Measurements from ENCODE around the gene PGAP6. TPM values are rescaled to one million over a fixed set of nuclear protein-coding genes. Genes with fewer than 3 reads are reported as not detected.

PGAP6 gene
- total and polyA plus RNA-seq, 2 of the 13 experiments (the other 11 are each of a cell fraction or from before 2014, with no cell fraction given), result 52.7 to 136 TPM

DNA sequence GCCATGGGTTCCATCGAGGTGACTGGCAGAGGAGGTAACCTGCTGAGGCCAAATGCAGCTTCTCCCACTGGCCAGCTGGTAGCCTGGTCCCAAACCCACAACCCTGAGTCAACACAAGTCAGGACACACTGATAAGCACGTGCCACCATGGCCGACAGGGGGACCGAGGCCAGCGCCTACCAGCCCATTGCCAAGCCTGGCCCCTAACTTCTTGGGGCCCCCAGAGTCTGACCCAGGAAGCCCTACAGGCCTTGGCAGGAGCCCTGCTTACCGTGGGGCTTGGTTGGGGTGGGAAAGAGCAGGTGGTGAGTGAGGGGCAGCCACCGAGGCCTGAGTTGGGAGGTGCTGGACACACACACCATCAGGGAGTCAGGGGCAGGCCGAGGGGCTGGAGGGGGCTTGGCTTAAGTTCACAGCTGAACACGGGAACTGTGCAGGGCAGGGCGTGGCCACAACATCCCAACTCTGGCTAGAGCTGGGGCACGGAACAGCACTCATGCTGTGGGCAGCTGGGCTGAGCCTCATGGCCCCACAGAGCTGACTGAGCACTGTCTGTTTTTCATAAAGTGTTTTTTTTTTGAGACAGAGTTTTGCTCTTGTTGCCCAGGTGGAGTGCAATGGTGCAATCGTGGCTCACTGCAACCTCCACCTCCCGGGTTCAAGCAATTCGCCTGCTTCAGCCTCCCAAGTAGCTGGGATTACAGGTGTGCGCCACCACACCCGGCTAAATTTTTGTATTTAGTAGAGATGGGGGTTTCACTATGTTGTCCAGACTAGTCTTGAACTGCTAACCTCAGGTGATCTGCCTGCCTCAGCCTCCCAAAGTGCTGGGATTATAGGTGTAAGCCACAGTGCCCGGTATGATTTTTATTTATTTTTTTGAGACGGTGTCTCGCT, 16.9 kb downstream of the PGAP6 start (continued):
- no peak for TF ChIP-seq MED1 (CRISPR knock-in tag; IDR thresholded peaks at IDR 0.05)
- TF ChIP-seq, protein P1, sequence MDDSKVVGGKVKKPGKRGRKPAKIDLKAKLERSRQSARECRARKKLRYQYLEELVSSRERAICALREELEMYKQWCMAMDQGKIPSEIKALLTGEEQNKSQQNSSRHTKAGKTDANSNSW (CRISPR knock-in tag; IDR thresholded peaks at IDR 0.05; ENCODE audit: borderline replicate concordance), result no peak
- peak; percentile 78 for TF ChIP-seq ATF7-NPFF (CRISPR knock-in tag; IDR thresholded peaks at IDR 0.05; ENCODE audit: low read depth)
- no peak for TF ChIP-seq HOXA3 (CRISPR knock-in tag; IDR thresholded peaks at IDR 0.05)
- TF ChIP-seq HIC2 (CRISPR knock-in tag; IDR thresholded peaks at IDR 0.05; ENCODE audit: low read depth), result peak; percentile 24; the same call in 1 of the 2 replicates
- peak; percentile 93 for TF ChIP-seq AGO1 (IDR thresholded peaks at IDR 0.05; ENCODE audit: low read depth, low read length, poor library complexity, severe bottlenecking)
- TF ChIP-seq, protein P2, sequence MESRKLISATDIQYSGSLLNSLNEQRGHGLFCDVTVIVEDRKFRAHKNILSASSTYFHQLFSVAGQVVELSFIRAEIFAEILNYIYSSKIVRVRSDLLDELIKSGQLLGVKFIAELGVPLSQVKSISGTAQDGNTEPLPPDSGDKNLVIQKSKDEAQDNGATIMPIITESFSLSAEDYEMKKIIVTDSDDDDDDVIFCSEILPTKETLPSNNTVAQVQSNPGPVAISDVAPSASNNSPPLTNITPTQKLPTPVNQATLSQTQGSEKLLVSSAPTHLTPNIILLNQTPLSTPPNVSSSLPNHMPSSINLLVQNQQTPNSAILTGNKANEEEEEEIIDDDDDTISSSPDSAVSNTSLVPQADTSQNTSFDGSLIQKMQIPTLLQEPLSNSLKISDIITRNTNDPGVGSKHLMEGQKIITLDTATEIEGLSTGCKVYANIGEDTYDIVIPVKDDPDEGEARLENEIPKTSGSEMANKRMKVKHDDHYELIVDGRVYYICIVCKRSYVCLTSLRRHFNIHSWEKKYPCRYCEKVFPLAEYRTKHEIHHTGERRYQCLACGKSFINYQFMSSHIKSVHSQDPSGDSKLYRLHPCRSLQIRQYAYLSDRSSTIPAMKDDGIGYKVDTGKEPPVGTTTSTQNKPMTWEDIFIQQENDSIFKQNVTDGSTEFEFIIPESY (CRISPR knock-in tag; IDR thresholded peaks at IDR 0.05), result 0 out of 2 replicates have a peak, but pooled peaks have one; percentile 5
- peak; percentile 40; the same call in 1 of the 2 replicates for TF ChIP-seq MTA1 (CRISPR knock-in tag; IDR thresholded peaks at IDR 0.05; ENCODE audit: borderline replicate concordance)
- TF ChIP-seq ZSCAN21 (CRISPR knock-in tag; IDR thresholded peaks at IDR 0.05; ENCODE audit: borderline replicate concordance), result peak; percentile 50; the same call in 1 of the 2 replicates
- peak; percentile 39; the same call in 1 of the 2 replicates for TF ChIP-seq SALL1 (CRISPR knock-in tag; IDR thresholded peaks at IDR 0.05)
- peak; percentile 46; the same call in 1 of the 2 replicates for TF ChIP-seq CSRNP1 (CRISPR knock-in tag; IDR thresholded peaks at IDR 0.05)
- TF ChIP-seq LCORL (IDR thresholded peaks at IDR 0.05), result no peak
- TF ChIP-seq LCORL (CRISPR knock-in tag; IDR thresholded peaks at IDR 0.05), result 0 out of 2 replicates have a peak, but pooled peaks have one; percentile 19
- TF ChIP-seq TEAD3 (CRISPR knock-in tag; optimal IDR thresholded peaks at IDR 0.05; ENCODE audit: borderline replicate concordance), result peak; percentile 23
- TF ChIP-seq KDM4B (CRISPR knock-in tag; IDR thresholded peaks at IDR 0.05), result no peak
- TF ChIP-seq GFI1 (CRISPR knock-in tag; IDR thresholded peaks at IDR 0.05; ENCODE audit: borderline replicate concordance), result no peak; the same call in 1 of the 2 replicates
- no peak for TF ChIP-seq TGIF2 (CRISPR knock-in tag; IDR thresholded peaks at IDR 0.05)
- peak; percentile 52; the same call in 1 of the 2 replicates for TF ChIP-seq ZNF280B (CRISPR knock-in tag; IDR thresholded peaks at IDR 0.05; ENCODE audit: borderline replicate concordance)
- TF ChIP-seq ZFP36 (IDR thresholded peaks at IDR 0.05; ENCODE audit: borderline replicate concordance, low read depth, low read length, partially characterized antibody), result no peak
